Neural cell (in vitro differentiated cells): Measurements from ENCODE around the gene APPL1.

Source experiments
- CTCF ChIP-seq: fragments of 450-650 bp; IDR thresholded peaks from 2 replicates; pipeline ENCODE4 v1.5.1; 2014; ENCODE audit warnings: antibody characterized with exemption, mild to moderate bottlenecking, moderate library complexity; ENCODE audit not compliant: poor library complexity, severe bottlenecking
- MXI1 ChIP-seq: fragments of 450-650 bp; conservative IDR thresholded peaks from 2 replicates; pipeline ENCODE4 v1.6.1; 2014; ENCODE audit warnings: antibody characterized with exemption, mild to moderate bottlenecking; ENCODE audit not compliant: poor library complexity, severe bottlenecking
- RAD21 ChIP-seq: fragments of 450-650 bp; conservative IDR thresholded peaks from 2 replicates; pipeline ENCODE4 v1.6.1; 2014; ENCODE audit warnings: antibody characterized with exemption, mild to moderate bottlenecking, moderate library complexity

DNA sequence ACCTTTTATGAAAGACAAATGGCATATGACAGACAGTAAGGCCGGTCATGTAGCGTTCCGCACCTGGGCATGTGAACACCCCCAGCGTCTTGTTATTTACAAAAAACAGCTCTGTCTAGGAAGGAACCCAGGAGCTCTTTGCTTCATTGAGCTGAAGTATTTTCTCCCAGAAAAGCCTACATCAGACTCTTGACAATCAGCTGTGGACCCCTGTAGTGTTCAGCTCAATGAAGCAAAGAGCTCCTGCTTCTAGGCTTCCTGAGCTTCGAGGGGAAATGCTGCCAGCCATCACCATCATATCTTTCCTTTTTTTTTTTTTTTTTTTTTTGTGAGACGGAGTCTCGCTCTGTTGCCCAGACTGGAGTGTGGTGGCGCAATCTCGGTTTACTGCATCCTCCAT, 60.9 kb downstream of the APPL1 start:
- TF ChIP-seq CTCF (no peak), RAD21 (no peak), MXI1 (no peak)
